Mesenchymal stem cell (in vitro differentiated cells and primary cell): Measurements from ENCODE around the gene TAF3.

Source experiments
- DNase-seq: peaks from one replicate; pipeline ENCODE4 v3.0.0-alpha.2; 2013
- H2AFZ ChIP-seq: one replicate; pipeline ENCODE4 v1.6.1; 2013; ENCODE audit warnings: low read depth, mild to moderate bottlenecking, control low read depth, inconsistent platforms, low read length, moderate library complexity
- H2AK5ac ChIP-seq: 2 replicates; pipeline ENCODE4 v1.6.1; 2013; ENCODE audit warnings: low read length, moderate library complexity, mild to moderate bottlenecking, inconsistent platforms; ENCODE audit not compliant: severe bottlenecking
- H2BK120ac ChIP-seq: one replicate; pipeline ENCODE4 v1.6.1; 2013; ENCODE audit warnings: low read depth, mild to moderate bottlenecking, inconsistent platforms, low read length, moderate library complexity
- H2BK12ac ChIP-seq, 2 experiments: one replicate each; pipeline ENCODE4 v1.6.1; 2013; ENCODE audit warnings: inconsistent platforms in 2 of 2, low read length in 2 of 2, mild to moderate bottlenecking in 2 of 2, moderate library complexity in 2 of 2, control low read depth in 1 of 2
- H2BK15ac ChIP-seq: one replicate; pipeline ENCODE4 v1.6.1; 2013; ENCODE audit warnings: mild to moderate bottlenecking, low read depth, inconsistent platforms; ENCODE audit not compliant: poor library complexity, severe bottlenecking
- H2BK5ac ChIP-seq: 2 replicates; pipeline ENCODE4 v1.6.1; 2013; ENCODE audit warnings: low read depth, mild to moderate bottlenecking, low read length, control low read depth, inconsistent platforms; ENCODE audit not compliant: poor library complexity, severe bottlenecking
- H3K14ac ChIP-seq, 2 experiments: one replicate each; pipeline ENCODE4 v1.6.1; 2013; ENCODE audit warnings: inconsistent platforms in 2 of 2, low read length in 2 of 2, control low read depth in 1 of 2, mild to moderate bottlenecking in 1 of 2, moderate library complexity in 1 of 2
- H3K18ac ChIP-seq, 2 experiments: one replicate each; pipeline ENCODE4 v1.6.1; 2013; ENCODE audit warnings: inconsistent platforms in 2 of 2, low read length in 2 of 2, control low read depth in 1 of 2, low read depth in 1 of 2, mild to moderate bottlenecking in 1 of 2
- H3K23ac ChIP-seq, 2 experiments: one replicate each; pipeline ENCODE4 v1.6.1; 2013; ENCODE audit warnings: inconsistent platforms in 2 of 2, low read length in 2 of 2, mild to moderate bottlenecking in 2 of 2, moderate library complexity in 2 of 2, control low read depth in 1 of 2
- H3K27ac ChIP-seq: 2 replicates; pipeline ENCODE4 v1.5.1; 2013; ENCODE audit warnings: mild to moderate bottlenecking, moderate library complexity, low read length, control low read depth, inconsistent platforms; ENCODE audit not compliant: poor library complexity, severe bottlenecking
- H3K27me3 ChIP-seq, 2 experiments: 2 replicates each; pipeline versions ENCODE4 v1.6.1 to v1.7.0; 2013; ENCODE audit warnings: low read length in 2 of 2, mild to moderate bottlenecking in 2 of 2, moderate library complexity in 2 of 2, control low read depth in 1 of 2, inconsistent platforms in 1 of 2; ENCODE audit not compliant: control insufficient read depth in 1 of 2, insufficient read depth in 1 of 2
- H3K36me3 ChIP-seq, 2 experiments: 2 replicates each; pipeline versions ENCODE4 v1.6.1 to v1.7.0; 2013; ENCODE audit warnings: low read length in 2 of 2, control low read depth in 1 of 2, inconsistent platforms in 1 of 2, low read depth in 1 of 2, mild to moderate bottlenecking in 1 of 2; ENCODE audit not compliant: insufficient read depth in 2 of 2, control insufficient read depth in 1 of 2
- H3K4ac ChIP-seq, 2 experiments: one replicate each; pipeline ENCODE4 v1.6.1; 2013; ENCODE audit warnings: inconsistent platforms in 2 of 2, low read length in 2 of 2, mild to moderate bottlenecking in 2 of 2, moderate library complexity in 2 of 2, control low read depth in 1 of 2, low read depth in 1 of 2
- H3K4me1 ChIP-seq: 2 replicates; pipeline ENCODE4 v1.6.1; 2013; ENCODE audit warnings: low read depth, low read length, control low read depth; ENCODE audit not compliant: control insufficient read depth, insufficient read depth
- H3K4me2 ChIP-seq: 2 replicates; pipeline ENCODE4 v1.6.1; 2013; ENCODE audit warnings: low read length, mild to moderate bottlenecking, inconsistent platforms; ENCODE audit not compliant: poor library complexity, severe bottlenecking
- H3K4me3 ChIP-seq, 2 experiments: 2 replicates each; pipeline versions ENCODE4 v1.5.1 to v1.7.0; 2013; ENCODE audit warnings: low read length in 2 of 2, mild to moderate bottlenecking in 2 of 2, control low read depth in 1 of 2, low read depth in 1 of 2; ENCODE audit not compliant: insufficient read depth in 1 of 2
- H3K79me1 ChIP-seq: replicated peaks from 2 replicates; pipeline ENCODE4 v1.6.1; 2013; ENCODE audit warnings: mild to moderate bottlenecking, control low read depth, low read length, inconsistent platforms; ENCODE audit not compliant: poor library complexity, severe bottlenecking
- H3K9ac ChIP-seq: 2 replicates; pipeline ENCODE4 v1.7.0; 2013; ENCODE audit warnings: mild to moderate bottlenecking, low read length, moderate library complexity
- H3K9me3 ChIP-seq: 2 replicates; pipeline ENCODE4 v1.7.0; 2013; ENCODE audit warnings: mild to moderate bottlenecking, low read length; ENCODE audit not compliant: control insufficient read depth
- H4K8ac ChIP-seq: one replicate; pipeline ENCODE4 v1.6.1; 2013; ENCODE audit warnings: inconsistent platforms, mild to moderate bottlenecking, low read length, moderate library complexity
- H4K91ac ChIP-seq: one replicate; pipeline ENCODE4 v1.6.1; 2013; ENCODE audit warnings: mild to moderate bottlenecking, low read length, inconsistent platforms
- WGBS: methylation state at CpG from one replicate; pipeline ENCODE4 v1.1.7; 2013; ENCODE audit warnings: mixed read lengths; 5-methylcytosine and 5-hydroxymethylcytosine counted together

TAF3 gene

GRCh38 chr10:8059191-8059936, 241.1 kb downstream of the TAF3 start:
- peak; percentile 68 for DNase-seq
- Histone ChIP-seq H2BK120ac (peak overlapping the region; percentile 39), H3K9ac (no peak overlapping the region), H2BK5ac (no peak overlapping the region), H3K18ac (peak overlapping the region; percentile 72 to 88), H2AFZ (no peak overlapping the region), H2BK15ac (no peak overlapping the region), H3K4me1 (peaks cover 14% of the 10 kb centered on the region), H3K9me3 (no peaks in the 10 kb centered on the region), H2AK5ac (no peak overlapping the region), H4K8ac (peak overlapping the region; percentile 79), H3K23ac (peak overlapping the region in 1 of 2 experiments; percentile 42), H2BK12ac (peak overlapping the region; percentile 79 to 97), H3K79me1 (no peaks in the 10 kb centered on the region), H4K91ac (peak overlapping the region; percentile 90), H3K27me3 (peaks cover 98 to 100% of the 10 kb centered on the region in 2 experiments), H3K27ac (no peak overlapping the region), H3K36me3 (peaks cover 0 to 3% of the 10 kb centered on the region in 2 experiments), H3K14ac (peak overlapping the region in 1 of 2 experiments; percentile 35), H3K4me3 (no peak overlapping the region), H3K4me2 (no peak overlapping the region), H3K4ac (peak overlapping the region in 1 of 2 experiments; percentile 68)
- 35% methylated on average over 15 of the region's 16 CpGs for WGBS

- peak overlapping the region in 1 of 2 experiments; percentile 53 for H3K4me3 ChIP-seq
- peaks cover 0 to 3% of the 10 kb centered on the region in 2 experiments for H3K36me3 ChIP-seq
- no peak overlapping the region for H2BK15ac ChIP-seq
- 3% methylated on average over 10 of the region's 15 CpGs for WGBS
- H4K8ac ChIP-seq: peak overlapping the region; percentile 8
- no peak overlapping the region for H3K23ac ChIP-seq
- H3K79me1 ChIP-seq: no peaks in the 10 kb centered on the region
- DNase-seq: peak; percentile 90
- H3K18ac ChIP-seq: peak overlapping the region; percentile 54 to 66
- no peak overlapping the region for H3K9ac ChIP-seq
- H3K14ac ChIP-seq: no peak overlapping the region
- H3K9me3 ChIP-seq: no peaks in the 10 kb centered on the region
- H2BK12ac ChIP-seq: peak overlapping the region in 1 of 2 experiments; percentile 14
- no peak overlapping the region for H3K4ac ChIP-seq
- no peak overlapping the region for H2AFZ ChIP-seq
- no peak overlapping the region for H2BK120ac ChIP-seq
- H3K27me3 ChIP-seq: peaks cover 98 to 99% of the 10 kb centered on the region in 2 experiments
- no peak overlapping the region for H4K91ac ChIP-seq
- H2BK5ac ChIP-seq: no peak overlapping the region
- H2AK5ac ChIP-seq: no peak overlapping the region
- no peak overlapping the region for H3K4me2 ChIP-seq
- no peak overlapping the region for H3K27ac ChIP-seq
- peaks cover 7% of the 10 kb centered on the region for H3K4me1 ChIP-seq
Measured at GRCh38 chr10:8060010-8060703, 241.9 kb downstream of the TAF3 start.

- Histone ChIP-seq H3K9me3 (no peaks in the 10 kb centered on the region), H4K91ac (peak overlapping the region; percentile 31), H2BK120ac (no peak overlapping the region), H3K79me1 (no peaks in the 10 kb centered on the region), H3K4ac (peak overlapping the region in 1 of 2 experiments; percentile 91), H2AK5ac (no peak overlapping the region), H3K4me2 (no peak overlapping the region), H3K36me3 (no peaks in the 10 kb centered on the region), H3K27ac (no peak overlapping the region), H2BK5ac (no peak overlapping the region), H3K18ac (peak overlapping the region; percentile 54 to 93), H3K9ac (no peak overlapping the region), H2AFZ (no peak overlapping the region), H2BK15ac (no peak overlapping the region), H3K4me1 (peaks cover 3% of the 10 kb centered on the region), H4K8ac (no peak overlapping the region), H3K27me3 (peaks cover 92 to 96% of the 10 kb centered on the region in 2 experiments), H3K4me3 (no peak overlapping the region), H3K14ac (peak overlapping the region in 1 of 2 experiments; percentile 86), H2BK12ac (peak overlapping the region in 1 of 2 experiments; percentile 48), H3K23ac (no peak overlapping the region)
- no CpG with 5 or more reads among the region's 10 CpGs for WGBS
- no peak for DNase-seq
Measured at GRCh38 chr10:8060704-8061121, 242.4 kb downstream of the TAF3 start.
